OCI-LY3 (cell line): ENCODE results near the gene ARVCF.

Experiments used
- H2AFZ ChIP-seq: fragments of 200-600, 300-600 bp; shearing (Covaris generic); 2 replicates; pipeline ENCODE4 v1.6.0; 2014; ENCODE audit warnings: antibody characterized with exemption, low read depth, low read length
- H3K27ac ChIP-seq: fragments of 200-600, 300-600 bp; sonication (generic); 2 replicates; pipeline ENCODE4 v1.5.1; 2014; ENCODE audit warnings: mild to moderate bottlenecking, low read length, moderate library complexity, mixed read lengths
- H3K27me3 ChIP-seq: fragments of 200-600, 300-600 bp; sonication (generic); 2 replicates; pipeline ENCODE4 v1.6.1; 2014; ENCODE audit warnings: low read depth, low read length, mixed read lengths
- H3K36me3 ChIP-seq: fragments of 200-600, 300-600 bp; sonication (generic); replicated peaks from 2 replicates; pipeline ENCODE3; 2014; ENCODE audit warnings: low read depth, low read length, mixed read lengths
- H3K4me1 ChIP-seq: fragments of 300-600, 200-600 bp; sonication (generic); 2 replicates; pipeline ENCODE4 v1.6.1; 2014; ENCODE audit warnings: low read length, mixed read lengths
- H3K4me2 ChIP-seq: fragments of 200-600, 300-600 bp; sonication (generic); 2 replicates; pipeline ENCODE4 v1.6.1; 2014; ENCODE audit warnings: low read length, mixed read lengths
- H3K4me3 ChIP-seq: fragments of 300-600, 200-600 bp; sonication (generic); 2 replicates; pipeline ENCODE4 v1.5.1; 2014; ENCODE audit warnings: antibody characterized with exemption, mild to moderate bottlenecking, low read length, moderate library complexity
- H3K79me2 ChIP-seq: fragments of 300-600, 200-600 bp; shearing (Covaris generic); 2 replicates; pipeline ENCODE4 v1.6.1; 2014; ENCODE audit warnings: mild to moderate bottlenecking, low read length, mixed read lengths
- H3K9ac ChIP-seq: fragments of 300-600, 200-600 bp; shearing (Covaris generic); 2 replicates; pipeline ENCODE4 v1.6.0; 2014; ENCODE audit warnings: mild to moderate bottlenecking, low read length, moderate library complexity
- H3K9me3 ChIP-seq: fragments of 200-600, 300-600 bp; shearing (Covaris generic); 2 replicates; pipeline ENCODE4 v1.6.1; 2014; ENCODE audit warnings: low read length, mixed read lengths; ENCODE audit not compliant: insufficient read depth
- H4K20me1 ChIP-seq: fragments of 200-600, 300-600 bp; sonication (generic); 2 replicates; pipeline ENCODE4 v1.6.1; 2016; ENCODE audit warnings: low read length, mixed read lengths; ENCODE audit not compliant: insufficient read depth
- EZH2phosphoT487 ChIP-seq: fragments of 200-600 bp; shearing (Covaris generic); IDR thresholded peaks from 2 replicates; pipeline ENCODE4 v1.6.1; 2018; ENCODE audit warnings: antibody characterized with exemption, mixed run types, low read depth
- TF ChIP-seq, protein P1 (sequence below): fragments of 200-600, 300-600 bp; sonication (generic); IDR thresholded peaks from 2 replicates; pipeline ENCODE4 v1.5.1; 2014; ENCODE audit warnings: antibody characterized with exemption, low read length, low read depth

The ARVCF gene

DNA sequence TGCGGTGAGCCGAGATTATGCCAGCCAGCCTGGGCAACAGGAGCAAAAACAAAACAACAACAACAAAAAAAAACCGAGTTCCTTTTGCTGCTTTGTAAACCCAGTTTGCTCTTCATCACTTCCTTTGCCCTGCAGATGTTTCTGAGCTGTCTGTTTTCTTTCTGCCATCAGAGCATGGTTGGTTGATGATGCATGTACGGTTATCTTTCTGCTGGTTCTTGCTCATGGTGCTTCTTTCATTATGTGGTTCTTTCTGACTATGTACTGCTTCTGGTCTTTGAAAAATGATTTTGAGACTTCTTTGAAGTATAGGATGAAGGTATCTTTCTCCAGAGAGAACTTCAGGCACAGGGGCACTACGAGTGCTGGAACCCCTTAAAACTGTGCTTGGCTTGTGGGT, 17.5 kb upstream of the ARVCF start:
- peaks cover 4% of the 10 kb centered on the region; the same call in 1 of the 2 replicates for H3K9me3 ChIP-seq
- H3K4me1 ChIP-seq = peaks cover 52% of the 10 kb centered on the region
- H4K20me1 ChIP-seq = no peaks in the 10 kb centered on the region
- no peak overlapping the region for H3K4me3 ChIP-seq
- no peak overlapping the region for H2AFZ ChIP-seq
- H3K36me3 ChIP-seq = peaks cover 11% of the 10 kb centered on the region
- TF ChIP-seq, protein P1, sequence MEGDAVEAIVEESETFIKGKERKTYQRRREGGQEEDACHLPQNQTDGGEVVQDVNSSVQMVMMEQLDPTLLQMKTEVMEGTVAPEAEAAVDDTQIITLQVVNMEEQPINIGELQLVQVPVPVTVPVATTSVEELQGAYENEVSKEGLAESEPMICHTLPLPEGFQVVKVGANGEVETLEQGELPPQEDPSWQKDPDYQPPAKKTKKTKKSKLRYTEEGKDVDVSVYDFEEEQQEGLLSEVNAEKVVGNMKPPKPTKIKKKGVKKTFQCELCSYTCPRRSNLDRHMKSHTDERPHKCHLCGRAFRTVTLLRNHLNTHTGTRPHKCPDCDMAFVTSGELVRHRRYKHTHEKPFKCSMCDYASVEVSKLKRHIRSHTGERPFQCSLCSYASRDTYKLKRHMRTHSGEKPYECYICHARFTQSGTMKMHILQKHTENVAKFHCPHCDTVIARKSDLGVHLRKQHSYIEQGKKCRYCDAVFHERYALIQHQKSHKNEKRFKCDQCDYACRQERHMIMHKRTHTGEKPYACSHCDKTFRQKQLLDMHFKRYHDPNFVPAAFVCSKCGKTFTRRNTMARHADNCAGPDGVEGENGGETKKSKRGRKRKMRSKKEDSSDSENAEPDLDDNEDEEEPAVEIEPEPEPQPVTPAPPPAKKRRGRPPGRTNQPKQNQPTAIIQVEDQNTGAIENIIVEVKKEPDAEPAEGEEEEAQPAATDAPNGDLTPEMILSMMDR = no peak
- no peak for TF ChIP-seq EZH2phosphoT487
- no peak overlapping the region for H3K27ac ChIP-seq
- H3K9ac ChIP-seq = no peak overlapping the region
- H3K4me2 ChIP-seq = no peak overlapping the region
- H3K79me2 ChIP-seq = 0 out of 2 replicates have a peak, but pooled peaks cover 4% of the 10 kb centered on the region
- H3K27me3 ChIP-seq = no peaks in the 10 kb centered on the region

DNA sequence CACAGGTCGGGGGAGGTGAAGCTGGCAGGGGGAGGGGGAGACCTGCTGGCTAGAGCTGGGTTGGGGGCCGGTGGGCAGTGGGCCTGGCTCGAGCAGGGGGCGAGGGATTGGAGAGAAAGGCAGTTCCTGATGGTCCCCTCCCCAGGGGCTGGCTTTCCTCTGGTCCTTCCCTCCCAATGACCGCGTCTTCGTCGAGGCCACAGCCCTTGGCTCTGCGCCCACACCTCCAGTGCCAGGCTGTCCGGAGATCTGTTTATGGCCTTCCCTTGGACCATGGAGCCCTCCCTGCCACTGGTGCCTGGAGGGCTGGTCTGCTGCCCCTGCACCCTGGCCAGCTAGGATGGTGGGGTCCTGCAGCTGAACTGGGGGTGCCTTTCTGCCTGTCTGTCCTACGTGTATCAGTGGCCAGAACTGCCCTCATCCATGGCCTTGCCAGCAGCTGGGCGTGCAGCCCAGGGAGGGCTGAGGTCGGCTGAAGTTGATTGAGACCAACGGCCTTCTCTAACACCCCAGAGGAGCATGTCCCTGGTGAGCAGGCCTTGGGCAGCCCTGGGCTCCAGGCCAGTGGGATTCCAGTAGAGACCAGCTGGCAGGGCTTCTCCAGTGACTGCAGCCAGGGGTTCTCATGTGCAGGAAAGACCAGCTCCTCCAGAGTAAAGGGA, 16.6 kb upstream of the ARVCF start:
- peaks cover 46% of the 10 kb centered on the region for H3K4me1 ChIP-seq
- no peak overlapping the region for H3K27ac ChIP-seq
- H3K9me3 ChIP-seq = peaks cover 4% of the 10 kb centered on the region; the same call in 1 of the 2 replicates
- peaks cover 8% of the 10 kb centered on the region for H3K36me3 ChIP-seq
- H3K79me2 ChIP-seq = 0 out of 2 replicates have a peak, but pooled peaks cover 4% of the 10 kb centered on the region
- H4K20me1 ChIP-seq = no peaks in the 10 kb centered on the region
- no peaks in the 10 kb centered on the region for H3K27me3 ChIP-seq
- H3K4me2 ChIP-seq = no peak overlapping the region
- no peak overlapping the region for H2AFZ ChIP-seq
- TF ChIP-seq EZH2phosphoT487 = no peak
- TF ChIP-seq, protein P1 = no peak
- no peak overlapping the region for H3K9ac ChIP-seq
- no peak overlapping the region for H3K4me3 ChIP-seq

DNA sequence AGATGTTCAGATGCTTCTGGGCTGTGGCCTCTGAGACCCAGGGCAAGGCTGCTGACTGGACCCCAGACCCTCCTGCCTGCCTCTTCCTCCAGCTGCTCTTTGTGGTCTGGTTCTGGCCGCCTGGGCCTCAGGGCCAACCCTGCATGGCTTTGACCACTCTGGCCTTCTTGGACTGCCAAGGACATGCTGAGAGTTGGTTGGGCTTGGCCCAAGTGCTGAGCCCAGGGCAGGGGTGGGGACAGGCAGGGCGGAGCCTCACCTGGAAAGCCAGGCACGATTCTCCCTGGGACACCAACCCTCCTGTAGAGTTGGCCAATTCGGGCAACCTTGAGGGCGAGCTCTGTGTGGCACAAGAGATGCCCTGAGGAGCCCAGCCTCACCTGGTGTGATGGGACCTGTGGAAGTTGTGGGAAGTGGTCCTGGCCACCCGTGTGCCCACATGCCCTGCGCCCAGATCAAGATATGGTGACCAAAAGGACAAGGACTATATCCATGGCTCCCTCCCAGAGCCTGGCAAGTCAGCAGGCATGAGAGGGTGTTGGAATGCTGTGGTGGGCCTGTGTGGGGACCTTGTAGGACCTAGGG, 15.9 kb upstream of the ARVCF start:
- Histone ChIP-seq H3K4me3 (no peak overlapping the region), H4K20me1 (no peaks in the 10 kb centered on the region), H3K9me3 (peaks cover 4% of the 10 kb centered on the region; the same call in 1 of the 2 replicates), H3K27me3 (no peaks in the 10 kb centered on the region), H3K79me2 (0 out of 2 replicates have a peak, but pooled peaks cover 4% of the 10 kb centered on the region), H3K27ac (no peak overlapping the region), H3K36me3 (peaks cover 8% of the 10 kb centered on the region), H3K4me2 (no peak overlapping the region), H2AFZ (no peak overlapping the region), H3K4me1 (peaks cover 40% of the 10 kb centered on the region), H3K9ac (no peak overlapping the region)
- TF ChIP-seq, protein P1 = no peak
- no peak for TF ChIP-seq EZH2phosphoT487

DNA sequence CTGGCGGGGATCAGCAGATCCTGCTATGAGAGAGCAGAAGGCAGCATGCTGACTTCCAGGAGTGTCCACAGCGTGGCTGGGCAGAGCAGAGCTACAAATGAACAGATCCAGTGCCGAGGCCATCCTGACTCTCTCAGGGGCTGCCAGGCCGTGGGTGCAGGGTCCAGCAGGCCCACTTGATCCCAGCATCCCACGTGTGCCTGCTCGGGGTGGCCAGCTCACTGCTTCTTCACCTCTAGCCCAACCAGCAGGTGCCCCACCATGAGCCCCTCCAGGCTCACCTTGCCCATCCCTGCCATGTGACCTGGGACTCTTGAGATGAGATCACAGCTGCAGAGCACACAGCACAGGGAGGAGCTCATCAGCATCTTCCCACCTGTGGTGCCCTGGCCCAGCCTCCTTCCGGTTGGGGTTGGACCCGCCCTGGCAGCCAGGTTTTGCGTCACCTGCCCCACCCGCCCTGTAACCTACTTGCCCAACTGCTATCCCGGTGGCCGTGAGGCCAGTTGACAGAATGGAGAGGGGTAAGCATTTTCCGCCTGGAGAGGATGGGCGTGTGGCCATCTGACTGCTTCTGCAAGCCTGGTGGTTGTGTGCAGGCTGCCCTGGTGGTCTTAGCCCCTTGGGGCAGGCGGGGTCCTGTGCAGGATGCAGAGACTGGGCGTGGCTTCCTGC, 15.2 kb upstream of the ARVCF start:
- H3K4me2 ChIP-seq = no peak overlapping the region
- peaks cover 8% of the 10 kb centered on the region for H3K36me3 ChIP-seq
- no peaks in the 10 kb centered on the region for H3K27me3 ChIP-seq
- no peak overlapping the region for H3K4me3 ChIP-seq
- H3K27ac ChIP-seq = no peak overlapping the region
- peaks cover 4% of the 10 kb centered on the region; the same call in 1 of the 2 replicates for H3K9me3 ChIP-seq
- no peaks in the 10 kb centered on the region for H4K20me1 ChIP-seq
- peaks cover 34% of the 10 kb centered on the region for H3K4me1 ChIP-seq
- no peak overlapping the region for H2AFZ ChIP-seq
- no peak overlapping the region for H3K9ac ChIP-seq
- TF ChIP-seq EZH2phosphoT487 = no peak
- TF ChIP-seq, protein P1 = no peak
- 0 out of 2 replicates have a peak, but pooled peaks cover 4% of the 10 kb centered on the region for H3K79me2 ChIP-seq
